T1000 (cell line): ENCODE data around the gene COL23A1.
"Not testable (repeated sequence)": the region's sequence is repeated elsewhere in the genome, so short reads cannot be mapped to it uniquely, and the experiment has no call there.

ENCODE experiments used
- DNase-seq: peaks from one replicate; lab custom pipeline; 2025; ENCODE audit warnings: mixed read lengths; lab: John Stamatoyannopoulos, UW

Gene COL23A1

GRCh38 chr5:178304016-178304415 is 286.2 kb downstream of the COL23A1 start:
- no peak for DNase-seq

- DNase-seq = not testable (repeated sequence)
Observed at GRCh38 chr5:178302321-178302720, 287.9 kb downstream of the COL23A1 start.

GRCh38 chr5:178301641-178302040 is 288.6 kb downstream of the COL23A1 start:
- DNase-seq = no peak

- DNase-seq = no peak
Observed at GRCh38 chr5:178298283-178298807, 291.8 kb downstream of the COL23A1 start.

GRCh38 chr5:178297751-178298150 is 292.4 kb downstream of the COL23A1 start:
- DNase-seq = no peak

GRCh38 chr5:178296066-178296465 is 294.1 kb downstream of the COL23A1 start:
- no peak for DNase-seq

GRCh38 chr5:178295589-178295988 is 294.6 kb downstream of the COL23A1 start:
- no peak for DNase-seq

GRCh38 chr5:178293815-178294214 is 296.4 kb downstream of the COL23A1 start:
- DNase-seq = no peak

GRCh38 chr5:178293400-178293799 is 296.8 kb downstream of the COL23A1 start:
- no peak for DNase-seq

GRCh38 chr5:178292826-178293205 is 297.4 kb downstream of the COL23A1 start:
- DNase-seq = no peak

- DNase-seq = no peak
Observed at GRCh38 chr5:178291969-178292825, 298.0 kb downstream of the COL23A1 start.

GRCh38 chr5:178291161-178291561 is 299.0 kb downstream of the COL23A1 start:
- DNase-seq = no peak

GRCh38 chr5:178290376-178290775 is 299.8 kb downstream of the COL23A1 start:
- no peak for DNase-seq

GRCh38 chr5:178289438-178289837 is 300.8 kb downstream of the COL23A1 start:
- DNase-seq = no peak

- DNase-seq = no peak
Observed at GRCh38 chr5:178288401-178289368, 301.5 kb downstream of the COL23A1 start.

- no peak for DNase-seq
Observed at GRCh38 chr5:178287791-178288105, 302.4 kb downstream of the COL23A1 start.

GRCh38 chr5:178287091-178287790 is 303.0 kb downstream of the COL23A1 start:
- no peak for DNase-seq

- no peak for DNase-seq
Observed at GRCh38 chr5:178286226-178287090, 303.7 kb downstream of the COL23A1 start.

GRCh38 chr5:178285399-178286225 is 304.6 kb downstream of the COL23A1 start:
- no peak for DNase-seq

- DNase-seq = no peak
Observed at GRCh38 chr5:178284996-178285395, 305.2 kb downstream of the COL23A1 start.
